IPS-NIHi11 (cell line): ENCODE results near the gene FAM234B.
A peak's percentile ranks its signal among the peaks of the same experiment; 100 is the strongest.
"Not testable (repeated sequence)": the region's sequence is repeated elsewhere in the genome, so short reads cannot be mapped to it uniquely, and the experiment has no call there.

Source experiments
- DNase-seq: peaks from one replicate; pipeline ENCODE4 v3.0.0; 2012; ENCODE audit warnings: mixed read lengths, low spot score

FAM234B gene

GRCh38 chr12:13060581-13060980, 16.4 kb downstream of the FAM234B start:
- DNase-seq = no peak

GRCh38 chr12:13061377-13061776, 17.2 kb downstream of the FAM234B start:
- DNase-seq = no peak

- DNase-seq = no peak
Observed at GRCh38 chr12:13062669-13063068, 18.5 kb downstream of the FAM234B start.

- DNase-seq = no peak
Observed at GRCh38 chr12:13066014-13066413, 21.8 kb downstream of the FAM234B start.

GRCh38 chr12:13066459-13066858, 22.3 kb downstream of the FAM234B start:
- no peak for DNase-seq

GRCh38 chr12:13067322-13067721, 23.1 kb downstream of the FAM234B start:
- no peak for DNase-seq

GRCh38 chr12:13069380-13069779, 25.2 kb downstream of the FAM234B start:
- no peak for DNase-seq

- DNase-seq = no peak
Observed at GRCh38 chr12:13071305-13072280, 27.4 kb downstream of the FAM234B start.

GRCh38 chr12:13073173-13073572, 29.0 kb downstream of the FAM234B start:
- no peak for DNase-seq

- no peak for DNase-seq
Observed at GRCh38 chr12:13074396-13075117, 30.4 kb downstream of the FAM234B start.

- DNase-seq = no peak
Observed at GRCh38 chr12:13075118-13075480, 30.9 kb downstream of the FAM234B start.

GRCh38 chr12:13075786-13076570, 31.8 kb downstream of the FAM234B start:
- no peak for DNase-seq

- peak; percentile 70 for DNase-seq
Observed at GRCh38 chr12:13079440-13079906, 35.3 kb downstream of the FAM234B start.

GRCh38 chr12:13080266-13080665, 36.1 kb downstream of the FAM234B start:
- no peak for DNase-seq

- no peak for DNase-seq
Observed at GRCh38 chr12:13082861-13083260, 38.7 kb downstream of the FAM234B start.

- not testable (repeated sequence) for DNase-seq
Observed at GRCh38 chr12:13083638-13084037, 39.5 kb downstream of the FAM234B start.

GRCh38 chr12:13084898-13085640, 40.9 kb downstream of the FAM234B start:
- no peak for DNase-seq

- DNase-seq = no peak
Observed at GRCh38 chr12:13085968-13086686, 41.9 kb downstream of the FAM234B start.

- DNase-seq = no peak
Observed at GRCh38 chr12:13087766-13088165, 43.6 kb downstream of the FAM234B start.

- DNase-seq = peak; percentile 59
Observed at GRCh38 chr12:13088496-13088895, 44.3 kb downstream of the FAM234B start.

GRCh38 chr12:13090054-13090453, 45.9 kb downstream of the FAM234B start:
- DNase-seq = no peak
